ENCODE data around the gene S100B. TPM values are rescaled to one million over a fixed set of nuclear protein-coding genes. Genes with fewer than 3 reads are reported as not detected.

The S100B gene
- total and polyA plus RNA-seq, 2 of the 13 experiments (the other 11 are each of a cell fraction or from before 2014, with no cell fraction given): not detected

GRCh38 chr21:46585191-46585953 is 19.5 kb downstream of the S100B start:
- no peak for ATAC-seq
- 85% methylated on average over 7 of the region's 7 CpGs for WGBS (ENCODE audit: low lambda C conversion rate)
- Histone ChIP-seq H4K20me1 (ENCODE audit: insufficient read depth, low read length) (no peaks in the 10 kb centered on the region), H3K4me2 (ENCODE audit: low read depth, low read length) (no peak overlapping the region), H3K4me3 (replicated peaks in 1 of 3; ENCODE audit: insufficient read depth in 1 of 3, low read depth in 2 of 3, low read length in 3 of 3) (no peak overlapping the region), H3K27me3 (ENCODE audit: control insufficient read depth in 1 of 2, insufficient read depth in 2 of 2, low read length in 2 of 2) (no peaks in the 10 kb centered on the region), H3K27ac (ENCODE audit: extremely low read length, insufficient read depth, low read length) (no peak overlapping the region), H3K9me3 (ENCODE audit: low read length) (no peaks in the 10 kb centered on the region), H3K9ac (ENCODE audit: insufficient read depth, low read depth, low read length) (no peak overlapping the region), H3K36me3 (replicated peaks in 1 of 2; ENCODE audit: control insufficient read depth in 1 of 2, insufficient read depth in 2 of 2, low read length in 2 of 2) (no peaks in the 10 kb centered on the region), H3K4me1 (ENCODE audit: insufficient read depth, low read length) (peaks cover 22% of the 10 kb centered on the region), H3K79me2 (ENCODE audit: insufficient read depth, low read length) (no peaks in the 10 kb centered on the region), H2AFZ (ENCODE audit: low read length) (no peak overlapping the region)
- intact Hi-C loops (cut with micrococcal nuclease; ENCODE audit: unreplicated experiment): no loop called here
- ChIA-PET POLR2A (no interaction called here), CTCF (ENCODE audit: low intra/inter-chr PET ratio, low total read pairs) (no interaction called here)
- DNase-seq (ENCODE audit: low spot score): no peak
- in situ Hi-C loops (cut with HindIII; ENCODE audit: extremely low pct_ligation_motif_present, low pct_unique_long_range_greater_than_20kb): no loop called here
- BruUV-seq (replicated peaks): no TSS peak
- FAIRE-seq: no peak
- TF ChIP-seq FOXK2 (IDR thresholded peaks at IDR 0.05) (no peak), FUBP1 (CRISPR knock-in tag; IDR thresholded peaks at IDR 0.05; ENCODE audit: borderline replicate concordance) (no peak), ARNT (IDR thresholded peaks at IDR 0.05) (no peak), KAT8 (CRISPR knock-in tag; IDR thresholded peaks at IDR 0.05) (no peak), THAP8 (CRISPR knock-in tag; IDR thresholded peaks at IDR 0.05; ENCODE audit: borderline replicate concordance) (no peak), KLF16 (CRISPR knock-in tag; IDR thresholded peaks at IDR 0.05) (no peak), ZBTB33 (CRISPR knock-in tag; IDR thresholded peaks at IDR 0.05) (no peak), TAF1 (CRISPR knock-in tag; IDR thresholded peaks at IDR 0.05) (no peak), ZNF362 (CRISPR knock-in tag; IDR thresholded peaks at IDR 0.05; ENCODE audit: borderline replicate concordance) (no peak), ERF (CRISPR knock-in tag; IDR thresholded peaks at IDR 0.05) (no peak)
- TF ChIP-seq, protein P1, sequence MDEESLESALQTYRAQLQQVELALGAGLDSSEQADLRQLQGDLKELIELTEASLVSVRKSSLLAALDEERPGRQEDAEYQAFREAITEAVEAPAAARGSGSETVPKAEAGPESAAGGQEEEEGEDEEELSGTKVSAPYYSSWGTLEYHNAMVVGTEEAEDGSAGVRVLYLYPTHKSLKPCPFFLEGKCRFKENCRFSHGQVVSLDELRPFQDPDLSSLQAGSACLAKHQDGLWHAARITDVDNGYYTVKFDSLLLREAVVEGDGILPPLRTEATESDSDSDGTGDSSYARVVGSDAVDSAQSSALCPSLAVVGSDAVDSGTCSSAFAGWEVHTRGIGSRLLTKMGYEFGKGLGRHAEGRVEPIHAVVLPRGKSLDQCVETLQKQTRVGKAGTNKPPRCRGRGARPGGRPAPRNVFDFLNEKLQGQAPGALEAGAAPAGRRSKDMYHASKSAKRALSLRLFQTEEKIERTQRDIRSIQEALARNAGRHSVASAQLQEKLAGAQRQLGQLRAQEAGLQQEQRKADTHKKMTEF (CRISPR knock-in tag; IDR thresholded peaks at IDR 0.05): no peak
- TF ChIP-seq, protein P2, sequence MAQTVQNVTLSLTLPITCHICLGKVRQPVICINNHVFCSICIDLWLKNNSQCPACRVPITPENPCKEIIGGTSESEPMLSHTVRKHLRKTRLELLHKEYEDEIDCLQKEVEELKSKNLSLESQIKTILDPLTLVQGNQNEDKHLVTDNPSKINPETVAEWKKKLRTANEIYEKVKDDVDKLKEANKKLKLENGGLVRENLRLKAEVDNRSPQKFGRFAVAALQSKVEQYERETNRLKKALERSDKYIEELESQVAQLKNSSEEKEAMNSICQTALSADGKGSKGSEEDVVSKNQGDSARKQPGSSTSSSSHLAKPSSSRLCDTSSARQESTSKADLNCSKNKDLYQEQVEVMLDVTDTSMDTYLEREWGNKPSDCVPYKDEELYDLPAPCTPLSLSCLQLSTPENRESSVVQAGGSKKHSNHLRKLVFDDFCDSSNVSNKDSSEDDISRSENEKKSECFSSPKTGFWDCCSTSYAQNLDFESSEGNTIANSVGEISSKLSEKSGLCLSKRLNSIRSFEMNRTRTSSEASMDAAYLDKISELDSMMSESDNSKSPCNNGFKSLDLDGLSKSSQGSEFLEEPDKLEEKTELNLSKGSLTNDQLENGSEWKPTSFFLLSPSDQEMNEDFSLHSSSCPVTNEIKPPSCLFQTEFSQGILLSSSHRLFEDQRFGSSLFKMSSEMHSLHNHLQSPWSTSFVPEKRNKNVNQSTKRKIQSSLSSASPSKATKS (CRISPR knock-in tag; IDR thresholded peaks at IDR 0.05): no peak
- TF ChIP-seq, protein P3, sequence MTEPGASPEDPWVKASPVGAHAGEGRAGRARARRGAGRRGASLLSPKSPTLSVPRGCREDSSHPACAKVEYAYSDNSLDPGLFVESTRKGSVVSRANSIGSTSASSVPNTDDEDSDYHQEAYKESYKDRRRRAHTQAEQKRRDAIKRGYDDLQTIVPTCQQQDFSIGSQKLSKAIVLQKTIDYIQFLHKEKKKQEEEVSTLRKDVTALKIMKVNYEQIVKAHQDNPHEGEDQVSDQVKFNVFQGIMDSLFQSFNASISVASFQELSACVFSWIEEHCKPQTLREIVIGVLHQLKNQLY (CRISPR knock-in tag; IDR thresholded peaks at IDR 0.05): no peak

All from HepG2 (cell line).